AG08396 (cell line): ENCODE data around the gene AMELX.
A peak's percentile ranks its signal among the peaks of the same experiment; 100 is the strongest.

Experiments used
- DNase-seq: peaks from one replicate; pipeline ENCODE4 v3.0.0; 2012; ENCODE audit warnings: low spot score, mixed read lengths

Gene AMELX

GRCh38 chrX:11309220-11309619 lies 16.0 kb downstream of the AMELX start:
- peak; percentile 14 for DNase-seq

GRCh38 chrX:11311706-11312105 lies 18.5 kb downstream of the AMELX start:
- no peak for DNase-seq

DNA sequence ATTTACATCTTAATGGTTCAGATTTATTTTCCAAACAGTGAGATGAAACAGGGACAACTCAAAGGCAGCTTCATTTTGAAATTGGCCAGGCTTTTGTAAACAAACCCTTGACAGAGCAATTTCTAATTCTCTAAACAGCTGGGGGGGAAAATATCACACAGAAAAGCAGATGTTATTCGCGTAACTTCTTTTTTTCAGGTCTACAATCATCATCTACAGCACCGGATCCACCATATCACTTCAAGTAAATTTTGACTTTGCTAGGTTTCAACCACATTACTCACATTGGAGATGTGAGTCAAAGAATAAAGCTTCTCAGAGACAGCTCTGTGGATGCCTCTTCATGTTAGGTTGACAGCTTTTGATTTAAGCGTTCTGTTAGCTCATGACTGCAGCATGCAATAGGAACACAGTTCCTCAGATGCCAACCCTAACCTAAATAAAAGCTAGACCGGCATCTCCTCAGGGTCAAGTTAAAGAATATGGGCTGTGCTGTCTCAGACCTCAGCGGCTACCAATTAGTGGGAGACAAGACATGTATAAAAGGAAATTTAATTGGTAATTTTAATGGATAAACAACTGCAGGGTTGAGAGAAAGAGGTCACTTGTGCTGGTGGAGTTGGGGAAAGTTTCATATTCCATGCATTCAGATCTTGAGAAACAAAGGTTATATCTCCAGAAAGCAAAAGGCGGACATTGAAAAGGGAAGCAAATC lies 26.8 kb downstream of the AMELX start:
- DNase-seq, result no peak

GRCh38 chrX:11321986-11322385 lies 28.8 kb downstream of the AMELX start:
- no peak for DNase-seq

DNA sequence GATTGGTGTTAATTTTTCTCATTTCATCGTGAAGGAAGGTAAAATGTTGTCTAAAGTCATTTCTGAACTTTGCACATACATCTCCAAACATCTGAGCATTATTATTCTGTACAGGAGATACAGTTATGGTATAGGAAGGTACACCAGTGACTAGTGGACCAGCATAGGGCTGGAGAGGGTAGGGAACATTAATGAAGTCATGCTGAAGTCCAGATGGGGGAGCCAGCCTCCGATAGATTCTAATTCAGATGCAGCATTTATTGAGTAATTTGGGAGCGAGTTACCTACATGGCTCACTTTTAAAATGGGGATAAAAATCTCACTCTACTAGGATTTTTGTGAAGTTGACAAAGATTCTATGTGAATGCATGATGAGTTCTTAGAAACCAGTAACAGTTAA lies 34.9 kb downstream of the AMELX start:
- no peak for DNase-seq

DNA sequence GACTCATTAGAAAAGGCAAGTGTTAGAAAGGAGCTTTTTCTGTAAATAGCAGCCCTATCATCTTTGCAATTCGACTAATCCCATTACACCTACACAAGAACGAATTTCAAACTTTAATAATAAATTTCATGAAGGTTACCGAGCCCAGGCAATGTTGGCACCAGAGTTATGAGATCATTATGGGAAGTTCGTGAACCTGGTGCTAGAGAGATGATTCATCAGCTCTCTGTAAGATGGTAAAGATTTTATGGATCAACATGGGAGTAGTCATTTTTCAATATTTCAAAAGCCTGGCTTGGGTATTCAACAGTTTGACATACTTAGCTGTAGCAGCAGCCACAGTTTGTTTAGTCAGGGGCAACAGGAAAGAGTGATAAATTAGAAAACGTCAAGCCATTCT lies 35.8 kb downstream of the AMELX start:
- no peak for DNase-seq

DNA sequence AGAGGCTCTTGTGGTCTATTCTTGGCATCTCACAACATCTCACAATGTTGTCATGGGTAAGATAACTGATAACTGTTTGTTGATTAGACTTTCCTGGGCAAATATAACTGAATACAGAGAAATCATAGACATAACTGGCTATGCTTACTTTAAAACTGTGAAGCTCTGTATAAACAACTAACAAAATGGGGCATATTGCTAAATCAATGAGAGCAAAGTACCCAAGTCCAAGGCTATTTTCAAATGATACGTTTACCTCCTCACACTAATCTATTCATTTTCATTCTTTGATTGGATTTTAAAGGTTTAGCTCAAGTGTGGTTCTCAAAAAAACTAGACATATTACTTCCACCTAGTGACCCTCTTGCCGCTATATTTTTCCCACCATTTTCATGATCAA lies 38.6 kb downstream of the AMELX start:
- DNase-seq, result no peak

- DNase-seq, result no peak
Observed at GRCh38 chrX:11334165-11334564, 41.0 kb downstream of the AMELX start.

DNA sequence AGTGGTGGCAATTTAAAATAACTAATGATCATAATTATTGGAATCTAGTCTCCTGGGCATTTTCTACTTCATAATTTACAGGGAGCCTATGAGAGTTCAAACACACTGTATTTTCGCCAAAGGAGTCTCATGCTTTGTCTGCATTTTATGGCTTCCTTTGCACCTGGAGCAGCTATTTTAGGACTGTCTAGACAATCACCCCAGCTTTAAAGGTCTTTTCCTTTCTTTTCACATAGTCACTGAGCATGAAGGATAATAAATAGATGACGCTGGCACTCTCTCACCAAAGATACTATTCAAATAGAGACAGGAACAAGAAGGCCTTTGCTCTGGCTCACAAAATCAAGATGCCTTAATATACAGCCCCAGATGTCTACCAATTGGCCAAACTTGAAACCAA lies 43.0 kb downstream of the AMELX start:
- DNase-seq, result no peak

GRCh38 chrX:11337292-11338009 lies 44.2 kb downstream of the AMELX start:
- DNase-seq, result no peak

GRCh38 chrX:11341274-11342201 lies 48.3 kb downstream of the AMELX start:
- peak; percentile 7 for DNase-seq

DNA sequence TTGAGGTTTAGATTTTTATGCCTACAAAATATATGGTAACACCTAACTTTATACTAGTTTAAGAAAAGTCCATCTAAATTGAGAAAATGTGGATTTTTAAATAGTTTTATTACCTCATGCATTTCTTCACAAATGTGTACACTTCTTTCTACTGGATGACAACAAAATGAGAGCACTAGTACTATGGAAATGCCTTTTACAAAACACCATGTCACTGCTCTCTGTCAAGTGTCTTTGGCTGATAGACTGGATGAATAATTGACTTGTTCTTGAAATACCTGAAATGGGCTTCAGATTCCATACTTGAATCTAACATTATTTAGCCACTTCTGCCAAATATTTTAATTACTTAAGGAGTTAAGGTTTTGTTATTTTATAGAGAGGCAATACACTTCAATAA lies 49.5 kb downstream of the AMELX start:
- no peak for DNase-seq

- no peak for DNase-seq
Observed at GRCh38 chrX:11346121-11346682, 53.0 kb downstream of the AMELX start.

GRCh38 chrX:11347300-11347699 lies 54.1 kb downstream of the AMELX start:
- DNase-seq, result no peak

DNA sequence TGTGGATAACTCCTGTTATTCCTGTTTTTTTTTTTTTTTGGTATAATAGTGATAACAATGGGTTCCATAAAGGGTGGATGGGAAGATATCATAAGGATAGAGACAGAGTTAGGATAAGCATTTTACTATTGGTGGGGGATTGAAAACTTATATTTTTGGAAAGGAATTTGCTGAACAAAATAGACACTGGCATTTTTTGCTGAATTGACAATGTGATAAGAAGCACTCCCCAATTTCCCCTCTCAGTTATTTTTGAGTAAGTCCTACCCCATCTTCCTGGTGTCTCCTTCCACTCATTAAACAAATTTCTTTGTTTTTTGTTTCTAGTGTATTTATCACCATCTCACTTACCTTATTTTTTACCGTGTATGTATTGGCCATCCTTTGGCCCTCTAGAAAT lies 55.8 kb downstream of the AMELX start:
- DNase-seq, result no peak

DNA sequence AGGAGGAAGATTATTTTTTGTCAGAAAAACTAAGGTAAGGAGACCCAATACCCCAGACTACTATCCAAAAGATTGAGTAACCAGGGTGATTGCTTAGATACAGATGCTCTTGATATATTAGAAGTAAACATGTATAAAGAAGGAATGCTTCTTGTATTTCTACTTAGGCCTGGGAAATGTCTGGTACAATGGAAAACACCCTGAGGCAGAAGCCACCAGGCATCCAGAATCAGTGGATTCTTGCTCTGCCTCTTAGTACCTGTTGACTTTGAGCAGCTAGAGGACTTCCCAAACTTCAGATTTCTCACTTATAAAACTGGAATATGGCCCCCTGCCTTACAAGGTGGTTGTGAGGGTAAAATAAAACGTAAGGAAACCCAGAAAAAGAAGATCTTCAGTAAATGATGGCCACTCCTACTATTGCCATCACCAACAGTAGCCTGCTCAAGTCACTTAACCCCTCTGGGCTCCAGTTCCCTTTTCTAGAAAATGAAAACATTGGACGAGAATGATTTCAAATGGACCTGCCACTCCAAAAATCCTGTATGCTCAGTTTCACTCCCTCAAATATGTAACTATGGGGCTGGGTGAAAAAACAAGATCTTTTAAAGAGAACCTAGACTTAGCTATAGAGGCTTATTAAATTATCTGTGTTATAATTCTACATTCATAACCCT lies 56.6 kb downstream of the AMELX start:
- no peak for DNase-seq
